Epithelial cell of proximal tubule (primary cell): ENCODE measurements around the gene TRPM5. TPM values are rescaled to one million over a fixed set of nuclear protein-coding genes. Genes with fewer than 3 reads are reported as not detected.

Experiments used
- DNase-seq: peaks from one replicate; pipeline ENCODE4 v3.0.0-alpha.2; 2011; ENCODE audit warnings: low read depth
- H3K4me3 ChIP-seq: 2 replicates; pipeline ENCODE4 v1.5.1; 2011; ENCODE audit warnings: low read depth, mild to moderate bottlenecking, low read length
- CTCF ChIP-seq: conservative IDR thresholded peaks from 2 replicates; pipeline ENCODE4 v1.5.1; 2012; ENCODE audit warnings: low read depth, mild to moderate bottlenecking, low read length
- total RNA-seq: library from RNA; depleted of rRNA; stranded (reverse); fragments of >200 nt; gene quantifications from 2 replicates; pipeline ENCODE4 v1.2.3, GENCODE V29; 2015

TRPM5 gene
- total RNA-seq, 1 donor from 2014 or later, result not detected

DNA sequence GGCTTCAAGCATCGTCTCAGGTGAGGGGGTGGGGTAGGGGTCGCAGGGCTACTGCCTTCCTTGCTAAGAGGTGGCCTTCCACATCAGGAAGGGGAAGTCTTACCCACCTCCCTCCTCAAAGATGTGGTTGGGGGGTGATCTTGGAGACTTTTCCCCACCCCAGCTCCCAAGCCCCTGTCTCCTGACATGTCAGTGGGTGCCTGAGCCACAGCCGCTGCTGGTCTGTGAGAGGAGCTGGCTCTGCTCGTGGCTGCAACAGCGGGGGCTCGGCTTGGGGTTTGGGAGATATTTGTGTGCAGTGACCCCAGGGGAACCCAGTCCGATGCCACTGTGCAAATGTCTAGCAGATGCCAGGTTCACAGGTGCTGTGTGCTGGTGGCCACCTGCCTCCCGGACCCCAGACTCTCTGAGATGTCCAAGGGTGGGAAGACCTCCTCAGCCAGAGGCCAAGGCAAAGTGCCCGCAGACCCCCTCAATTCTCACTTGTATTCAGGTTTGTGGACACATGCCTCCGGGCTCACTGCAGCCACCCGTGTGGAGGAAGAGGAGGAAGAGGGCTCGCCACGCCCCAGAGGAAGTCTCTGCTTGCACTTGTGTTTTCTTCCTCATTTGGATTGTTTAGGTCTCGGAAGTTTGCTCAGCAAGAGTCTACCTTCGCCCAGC is 2.4 kb upstream of the TRPM5 start:
- no peak for DNase-seq
- no peak for TF ChIP-seq CTCF
- H3K4me3 ChIP-seq, result no peak overlapping the region

DNA sequence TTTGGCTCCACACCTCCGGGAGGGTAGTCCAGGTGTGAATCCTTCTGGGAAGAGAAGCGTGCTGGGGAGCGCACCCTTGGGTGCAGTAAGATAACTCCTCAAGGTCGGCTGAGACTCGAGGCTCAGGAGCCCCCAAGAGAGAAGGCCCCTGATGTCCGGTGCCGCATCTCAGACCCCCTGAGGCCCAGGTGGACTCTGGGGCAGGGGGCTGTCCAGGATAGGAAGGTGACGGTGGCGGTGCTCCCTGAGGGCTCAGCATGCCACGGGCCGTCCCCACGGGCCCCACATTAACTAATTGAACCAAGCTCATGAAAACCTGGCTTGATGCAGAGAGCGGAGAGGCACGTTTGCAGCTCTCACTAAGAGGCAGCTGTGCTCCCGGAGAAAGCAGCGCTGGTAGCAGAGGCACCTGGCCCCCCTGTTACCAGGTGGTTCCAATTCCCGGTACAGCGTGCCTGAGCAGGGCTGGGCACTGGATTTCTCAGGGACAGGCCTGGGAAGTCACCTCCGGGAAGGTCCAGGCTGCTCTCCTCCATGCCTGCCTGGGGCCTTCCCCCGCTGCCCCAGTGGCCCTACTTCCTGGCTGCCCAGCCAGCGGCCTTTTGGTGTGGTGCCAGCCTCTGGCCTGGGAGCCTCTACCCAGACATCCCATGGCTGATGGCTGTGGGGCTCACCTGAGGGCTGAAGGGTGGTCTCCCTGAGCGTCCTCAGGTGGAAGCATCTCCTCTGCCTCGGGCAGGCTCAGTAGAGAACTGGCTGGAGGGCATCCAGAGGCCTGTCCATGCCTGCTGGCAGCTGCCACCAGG is 1.6 kb upstream of the TRPM5 start:
- no peak overlapping the region for H3K4me3 ChIP-seq
- no peak for TF ChIP-seq CTCF
- DNase-seq, result no peak

DNA sequence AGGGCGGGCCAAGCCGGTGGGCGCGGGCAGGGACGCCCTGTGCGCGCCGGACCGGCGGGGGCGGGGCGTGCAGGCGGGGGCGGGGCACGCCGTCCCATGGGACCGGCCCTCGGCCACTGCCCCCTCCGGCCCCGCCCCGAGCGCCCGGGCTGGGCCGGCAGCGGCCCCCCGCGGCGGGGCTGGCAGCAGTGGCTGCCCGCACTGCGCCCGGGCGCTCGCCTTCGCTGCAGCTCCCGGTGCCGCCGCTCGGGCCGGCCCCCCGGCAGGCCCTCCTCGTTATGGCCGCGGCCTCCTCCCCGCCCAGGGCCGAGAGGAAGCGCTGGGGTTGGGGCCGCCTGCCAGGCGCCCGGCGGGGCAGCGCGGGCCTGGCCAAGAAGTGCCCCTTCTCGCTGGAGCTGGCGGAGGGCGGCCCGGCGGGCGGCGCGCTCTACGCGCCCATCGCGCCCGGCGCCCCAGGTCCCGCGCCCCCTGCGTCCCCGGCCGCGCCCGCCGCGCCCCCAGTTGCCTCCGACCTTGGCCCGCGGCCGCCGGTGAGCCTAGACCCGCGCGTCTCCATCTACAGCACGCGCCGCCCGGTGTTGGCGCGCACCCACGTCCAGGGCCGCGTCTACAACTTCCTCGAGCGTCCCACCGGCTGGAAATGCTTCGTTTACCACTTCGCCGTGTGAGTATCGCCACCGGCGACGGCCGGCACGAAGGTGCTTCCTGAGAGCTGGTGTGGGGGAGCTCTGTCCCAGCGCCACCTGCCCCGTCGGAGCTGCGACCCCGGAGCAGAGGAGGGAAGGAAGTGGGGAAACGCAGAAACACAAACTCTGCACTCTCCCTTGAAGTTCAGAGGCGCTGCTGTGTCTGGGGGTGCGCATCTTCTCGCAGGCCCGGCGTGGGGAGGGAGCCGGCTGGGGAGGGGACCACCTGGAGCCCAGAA is 769 bp upstream of the TRPM5 start, which contains the start of gene KCNQ1:
Gene KCNQ1 (plus strand): TSS at position 188 of the 925 bp plus-strand sequence. CDS start 91 bp downstream, at position 279.
- DNase-seq, result no peak
- no peak for TF ChIP-seq CTCF
- H3K4me3 ChIP-seq, result no peak within 1 kb of the TSS

DNA sequence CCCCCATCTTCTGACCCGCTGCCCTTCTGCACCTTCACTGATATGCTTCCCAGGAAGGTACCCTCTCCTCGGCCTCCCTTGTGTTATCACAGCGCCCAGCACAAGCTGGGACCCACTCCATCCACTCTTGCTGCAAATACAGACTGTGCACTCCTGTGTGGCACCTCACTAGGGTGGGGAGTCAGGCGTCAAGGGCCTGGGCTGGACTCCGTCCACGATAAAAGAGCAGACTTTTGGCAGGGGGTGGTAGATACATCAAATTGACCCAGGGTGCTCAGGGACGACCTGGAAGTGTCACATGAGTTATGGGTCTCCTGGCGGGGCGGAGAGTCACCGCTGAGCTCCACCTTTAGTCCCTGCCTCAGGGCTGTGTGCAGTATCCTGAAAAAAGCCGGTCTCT is 908 bp downstream of the TRPM5 start:
- TF ChIP-seq CTCF, result no peak
- DNase-seq, result no peak
- H3K4me3 ChIP-seq, result no peak overlapping the region

DNA sequence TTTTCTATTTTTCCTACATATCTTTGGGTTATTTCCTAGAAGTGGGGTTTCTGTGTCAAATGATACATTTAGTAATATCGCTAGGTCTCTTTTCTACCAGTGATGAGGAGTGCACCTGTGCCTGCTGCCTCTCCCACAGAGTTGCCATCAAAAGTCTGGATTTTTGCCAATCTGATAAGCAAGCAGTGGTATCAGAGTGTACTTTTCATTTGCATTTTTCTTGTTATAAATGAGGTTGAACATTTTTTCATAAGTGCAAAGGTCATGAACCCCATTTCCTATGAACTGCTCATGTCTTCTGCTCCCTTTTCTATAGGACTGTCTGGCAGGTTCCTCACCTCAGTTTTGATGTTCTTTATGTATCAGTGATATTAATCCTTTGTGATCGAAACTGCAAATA is 1.7 kb downstream of the TRPM5 start:
- DNase-seq, result no peak
- no peak overlapping the region for H3K4me3 ChIP-seq
- TF ChIP-seq CTCF, result no peak

- no peak for DNase-seq
- no peak for TF ChIP-seq CTCF
- H3K4me3 ChIP-seq, result no peak overlapping the region
These were observed 3.1 kb downstream of the TRPM5 start for GRCh38 chr11:2441171-2441570.
